ENCODE data around the gene MTRR. TPM values are rescaled to one million over a fixed set of nuclear protein-coding genes. Genes with fewer than 3 reads are reported as not detected.

The MTRR gene
- total and polyA plus RNA-seq, 2 experiments from 2014 or later, result 24.8 to 28.0 TPM

GRCh38 chr5:7904170-7904569, 35.2 kb downstream of the MTRR start:
- H3K4me1 ChIP-seq (ENCODE audit: insufficient read depth), result no peaks in the 10 kb centered on the region
- no peak overlapping the region for H3K27ac ChIP-seq
- H3K4me2 ChIP-seq, result no peak overlapping the region
- no peak overlapping the region for H2AFZ ChIP-seq
- H3K79me2 ChIP-seq, result no peaks in the 10 kb centered on the region
- DNase-seq (ENCODE audit: low spot score), result no peak
- 98% methylated on average over 2 of the region's 2 CpGs for WGBS (ENCODE audit: low lambda C conversion rate, missing lambda C conversion rate)
- no peaks in the 10 kb centered on the region for H3K9me3 ChIP-seq (ENCODE audit: low read depth)
- H3K9me2 ChIP-seq (replicated peaks; ENCODE audit: insufficient read depth), result no peaks in the 10 kb centered on the region
- no peaks in the 10 kb centered on the region for H4K20me1 ChIP-seq (ENCODE audit: insufficient read depth, poor library complexity, severe bottlenecking)
- H3K27me3 ChIP-seq, result no peaks in the 10 kb centered on the region
- H3K36me3 ChIP-seq (replicated peaks; ENCODE audit: insufficient read depth, low read depth), result no peaks in the 10 kb centered on the region
- H3K4me3 ChIP-seq, result no peak overlapping the region
- TF ChIP-seq, protein P1, sequence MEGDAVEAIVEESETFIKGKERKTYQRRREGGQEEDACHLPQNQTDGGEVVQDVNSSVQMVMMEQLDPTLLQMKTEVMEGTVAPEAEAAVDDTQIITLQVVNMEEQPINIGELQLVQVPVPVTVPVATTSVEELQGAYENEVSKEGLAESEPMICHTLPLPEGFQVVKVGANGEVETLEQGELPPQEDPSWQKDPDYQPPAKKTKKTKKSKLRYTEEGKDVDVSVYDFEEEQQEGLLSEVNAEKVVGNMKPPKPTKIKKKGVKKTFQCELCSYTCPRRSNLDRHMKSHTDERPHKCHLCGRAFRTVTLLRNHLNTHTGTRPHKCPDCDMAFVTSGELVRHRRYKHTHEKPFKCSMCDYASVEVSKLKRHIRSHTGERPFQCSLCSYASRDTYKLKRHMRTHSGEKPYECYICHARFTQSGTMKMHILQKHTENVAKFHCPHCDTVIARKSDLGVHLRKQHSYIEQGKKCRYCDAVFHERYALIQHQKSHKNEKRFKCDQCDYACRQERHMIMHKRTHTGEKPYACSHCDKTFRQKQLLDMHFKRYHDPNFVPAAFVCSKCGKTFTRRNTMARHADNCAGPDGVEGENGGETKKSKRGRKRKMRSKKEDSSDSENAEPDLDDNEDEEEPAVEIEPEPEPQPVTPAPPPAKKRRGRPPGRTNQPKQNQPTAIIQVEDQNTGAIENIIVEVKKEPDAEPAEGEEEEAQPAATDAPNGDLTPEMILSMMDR (IDR thresholded peaks at IDR 0.05; ENCODE audit: poor library complexity), result no peak
- TF ChIP-seq EZH2 (IDR thresholded peaks at IDR 0.05; ENCODE audit: borderline replicate concordance), result no peak
- TF ChIP-seq EZH2phosphoT487 (IDR thresholded peaks at IDR 0.05; ENCODE audit: low read depth, severe bottlenecking, unreplicated experiment), result no peak

- no peak overlapping the region for H2AFZ ChIP-seq
- H3K27ac ChIP-seq, result no peak overlapping the region
- no peaks in the 10 kb centered on the region for H3K36me3 ChIP-seq (replicated peaks; ENCODE audit: insufficient read depth, low read depth)
- H3K4me3 ChIP-seq, result no peak overlapping the region
- DNase-seq (ENCODE audit: low spot score), result no peak
- no peaks in the 10 kb centered on the region for H4K20me1 ChIP-seq (ENCODE audit: insufficient read depth, poor library complexity, severe bottlenecking)
- no peaks in the 10 kb centered on the region for H3K9me3 ChIP-seq (ENCODE audit: low read depth)
- H3K79me2 ChIP-seq, result no peaks in the 10 kb centered on the region
- no peak overlapping the region for H3K4me2 ChIP-seq
- H3K4me1 ChIP-seq (ENCODE audit: insufficient read depth), result no peaks in the 10 kb centered on the region
- 97% methylated on average over 1 of the region's 1 CpG for WGBS (ENCODE audit: low lambda C conversion rate, missing lambda C conversion rate)
- H3K27me3 ChIP-seq, result no peaks in the 10 kb centered on the region
- H3K9me2 ChIP-seq (replicated peaks; ENCODE audit: insufficient read depth), result no peaks in the 10 kb centered on the region
- TF ChIP-seq, protein P1 (IDR thresholded peaks at IDR 0.05; ENCODE audit: poor library complexity), result no peak
- TF ChIP-seq EZH2phosphoT487 (IDR thresholded peaks at IDR 0.05; ENCODE audit: low read depth, severe bottlenecking, unreplicated experiment) (no peak), EZH2 (IDR thresholded peaks at IDR 0.05; ENCODE audit: borderline replicate concordance) (no peak)
Measured at GRCh38 chr5:7907612-7908011, 38.7 kb downstream of the MTRR start.

DNA sequence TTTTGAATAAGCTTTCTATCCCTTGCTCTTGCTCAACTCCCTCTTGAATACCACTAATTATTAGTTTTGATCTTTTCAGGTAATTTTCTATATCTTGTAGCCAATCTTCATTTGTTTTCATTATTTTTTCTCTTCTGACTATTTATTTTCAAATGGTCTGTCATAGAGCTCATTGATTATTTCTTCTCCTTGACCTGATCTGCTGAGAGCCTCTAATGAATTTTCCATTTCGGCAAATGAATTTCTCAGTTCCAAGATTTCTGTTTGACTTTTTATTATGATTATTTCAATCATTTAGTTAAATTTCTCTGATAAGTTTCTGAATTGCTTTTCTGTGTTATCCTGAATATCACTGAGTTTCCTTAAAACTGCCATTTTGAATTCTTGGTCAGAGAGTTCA, 39.4 kb downstream of the MTRR start:
- H3K27me3 ChIP-seq, result no peaks in the 10 kb centered on the region
- no peak overlapping the region for H2AFZ ChIP-seq
- 100% methylated on average over 1 of the region's 1 CpG for WGBS (ENCODE audit: low lambda C conversion rate, missing lambda C conversion rate)
- H3K79me2 ChIP-seq, result no peaks in the 10 kb centered on the region
- H3K27ac ChIP-seq, result no peak overlapping the region
- no peaks in the 10 kb centered on the region for H3K9me2 ChIP-seq (replicated peaks; ENCODE audit: insufficient read depth)
- DNase-seq (ENCODE audit: low spot score), result no peak
- no peaks in the 10 kb centered on the region for H3K36me3 ChIP-seq (replicated peaks; ENCODE audit: insufficient read depth, low read depth)
- H3K4me1 ChIP-seq (ENCODE audit: insufficient read depth), result no peaks in the 10 kb centered on the region
- H3K4me2 ChIP-seq, result no peak overlapping the region
- TF ChIP-seq EZH2phosphoT487 (IDR thresholded peaks at IDR 0.05; ENCODE audit: low read depth, severe bottlenecking, unreplicated experiment) (no peak), EZH2 (IDR thresholded peaks at IDR 0.05; ENCODE audit: borderline replicate concordance) (no peak)
- TF ChIP-seq, protein P1 (IDR thresholded peaks at IDR 0.05; ENCODE audit: poor library complexity), result no peak
- H3K4me3 ChIP-seq, result no peak overlapping the region
- no peaks in the 10 kb centered on the region for H4K20me1 ChIP-seq (ENCODE audit: insufficient read depth, poor library complexity, severe bottlenecking)
- no peaks in the 10 kb centered on the region for H3K9me3 ChIP-seq (ENCODE audit: low read depth)

All from hepatocyte (in vitro differentiated cells).